Coronary artery (tissue), 2 donors: Measurements from ENCODE around the gene XCR1.
"Not testable (repeated sequence)": the region's sequence is repeated elsewhere in the genome, so short reads cannot be mapped to it uniquely, and the experiment has no call there.

Experiments
- DNase-seq: peaks from one replicate; pipeline ENCODE4 v3.0.0-alpha.2; 2017; ENCODE audit warnings: low spot score
- H3K27ac ChIP-seq, 2 donors: fragments of 200-600 bp; sonication (generic); one replicate each; pipeline ENCODE4 v1.5.1; 2016 to 2019
- H3K4me3 ChIP-seq: fragments of 200-600 bp; sonication (generic); 2 replicates; pipeline ENCODE4 v1.5.1; 2016; ENCODE audit warnings: mild to moderate bottlenecking, moderate library complexity
- TF ChIP-seq, protein P1 (sequence below): fragments of 200-600 bp; sonication (generic); IDR thresholded peaks from one replicate; pipeline ENCODE4 v1.5.1; 2019; ENCODE audit warnings: antibody characterized with exemption

XCR1 gene

DNA sequence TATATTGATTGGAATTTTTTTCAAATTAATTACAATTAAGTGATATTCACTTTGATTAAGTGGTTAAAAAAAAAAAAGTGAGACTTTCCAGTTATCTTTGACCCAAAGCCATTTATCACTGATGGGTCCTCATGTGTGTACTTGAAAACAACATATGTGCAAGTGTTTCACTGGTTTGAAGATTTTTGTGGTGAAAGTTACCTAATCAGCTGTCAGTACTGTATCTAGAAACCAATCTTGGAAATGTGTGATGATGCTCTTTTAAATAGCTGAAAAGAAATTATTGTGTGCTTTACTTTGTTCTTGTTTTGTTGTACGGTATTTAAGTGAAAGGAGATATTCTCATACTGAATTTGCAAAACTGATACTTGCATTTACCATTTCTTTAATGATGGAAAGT lies 11.6 kb upstream of the XCR1 start:
- Histone ChIP-seq H3K4me3 (no peak overlapping the region), H3K27ac (no peak overlapping the region)
- no peak for DNase-seq
- TF ChIP-seq, protein P1, sequence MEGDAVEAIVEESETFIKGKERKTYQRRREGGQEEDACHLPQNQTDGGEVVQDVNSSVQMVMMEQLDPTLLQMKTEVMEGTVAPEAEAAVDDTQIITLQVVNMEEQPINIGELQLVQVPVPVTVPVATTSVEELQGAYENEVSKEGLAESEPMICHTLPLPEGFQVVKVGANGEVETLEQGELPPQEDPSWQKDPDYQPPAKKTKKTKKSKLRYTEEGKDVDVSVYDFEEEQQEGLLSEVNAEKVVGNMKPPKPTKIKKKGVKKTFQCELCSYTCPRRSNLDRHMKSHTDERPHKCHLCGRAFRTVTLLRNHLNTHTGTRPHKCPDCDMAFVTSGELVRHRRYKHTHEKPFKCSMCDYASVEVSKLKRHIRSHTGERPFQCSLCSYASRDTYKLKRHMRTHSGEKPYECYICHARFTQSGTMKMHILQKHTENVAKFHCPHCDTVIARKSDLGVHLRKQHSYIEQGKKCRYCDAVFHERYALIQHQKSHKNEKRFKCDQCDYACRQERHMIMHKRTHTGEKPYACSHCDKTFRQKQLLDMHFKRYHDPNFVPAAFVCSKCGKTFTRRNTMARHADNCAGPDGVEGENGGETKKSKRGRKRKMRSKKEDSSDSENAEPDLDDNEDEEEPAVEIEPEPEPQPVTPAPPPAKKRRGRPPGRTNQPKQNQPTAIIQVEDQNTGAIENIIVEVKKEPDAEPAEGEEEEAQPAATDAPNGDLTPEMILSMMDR = no peak

DNA sequence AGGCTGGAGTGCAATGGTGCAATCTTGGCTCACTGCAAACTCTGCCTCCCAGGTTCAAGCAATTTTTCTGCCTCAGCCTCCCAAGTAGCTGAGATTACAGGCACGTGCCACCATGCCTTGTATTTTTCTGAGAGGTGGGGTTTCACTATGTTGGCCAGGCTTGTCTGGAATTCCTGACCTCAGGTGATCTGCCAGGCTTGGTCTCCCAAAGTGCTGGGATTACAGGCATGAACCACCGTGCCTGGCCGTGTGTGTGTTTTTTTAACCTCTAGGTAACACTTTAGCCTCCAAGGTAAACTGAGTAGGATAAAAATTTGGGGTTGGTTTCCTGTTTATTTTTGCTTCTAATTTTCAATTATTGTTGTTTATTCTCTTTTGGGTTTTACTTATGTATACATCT lies 10.8 kb upstream of the XCR1 start:
- H3K27ac ChIP-seq, DNase-seq, H3K4me3 ChIP-seq: not testable (repeated sequence)

DNA sequence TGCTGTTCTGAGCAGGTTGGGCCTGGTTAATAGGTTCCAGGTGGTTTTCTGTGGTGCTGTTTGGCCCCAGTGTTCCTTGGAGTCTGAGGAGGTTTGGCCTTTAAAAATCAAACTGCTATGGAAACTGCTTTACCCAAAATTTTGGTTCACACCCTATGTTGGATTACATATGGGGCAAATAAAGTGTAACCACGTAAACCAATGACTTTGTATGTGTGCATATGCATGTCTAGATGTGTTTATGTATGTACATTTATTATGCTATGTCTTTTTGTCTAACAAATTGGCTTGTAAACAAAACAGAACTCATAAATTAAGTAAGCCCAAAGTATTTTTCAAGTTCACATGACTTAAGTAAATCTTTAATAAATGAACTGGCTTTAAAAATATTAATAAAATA lies 8.9 kb upstream of the XCR1 start:
- Histone ChIP-seq H3K4me3 (no peak overlapping the region), H3K27ac (no peak overlapping the region)
- DNase-seq = no peak
- TF ChIP-seq, protein P1 = no peak

DNA sequence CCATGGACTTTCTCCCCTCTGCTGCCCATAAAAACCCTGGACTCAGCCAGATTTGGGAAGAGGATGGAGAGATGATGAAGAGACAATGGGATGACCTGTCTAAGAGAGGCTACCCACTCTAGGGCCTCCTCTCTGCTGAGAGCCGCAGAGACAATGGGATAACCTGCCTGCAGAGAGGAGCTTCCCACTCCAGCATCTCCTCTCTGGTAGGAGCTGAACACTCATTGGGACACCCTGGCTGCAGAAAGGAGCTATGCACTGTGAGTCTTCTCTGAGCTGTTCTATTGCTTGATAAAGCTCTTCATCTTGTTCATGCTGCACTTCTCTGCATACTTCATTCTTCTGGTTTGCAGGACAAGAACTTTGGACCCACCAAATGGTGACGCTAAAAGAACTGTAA lies 4.5 kb upstream of the XCR1 start:
- Histone ChIP-seq H3K4me3 (no peak overlapping the region), H3K27ac (no peak overlapping the region)
- TF ChIP-seq, protein P1 = no peak
- no peak for DNase-seq

DNA sequence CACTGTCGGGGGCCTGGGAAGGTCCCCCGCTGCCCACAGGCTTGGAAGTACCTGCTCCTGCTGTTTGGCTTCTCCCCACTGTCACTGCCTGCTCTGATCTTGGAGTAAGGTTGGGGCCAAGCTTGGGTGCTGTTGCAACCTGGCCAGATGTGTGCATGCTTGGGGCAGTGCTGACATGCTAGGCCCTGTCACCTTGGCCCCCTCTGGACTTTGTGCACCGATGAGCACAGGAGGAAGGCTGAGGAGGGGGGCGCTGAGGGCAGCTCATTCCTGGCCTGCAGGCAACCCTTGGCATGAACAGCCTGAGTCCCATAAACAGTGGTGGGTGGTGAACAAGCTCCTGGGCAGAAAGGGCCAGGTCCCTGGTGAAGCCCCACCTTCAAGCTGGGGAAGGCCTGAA lies 4.0 kb upstream of the XCR1 start:
- no peak overlapping the region for H3K4me3 ChIP-seq
- TF ChIP-seq, protein P1 = no peak
- no peak for DNase-seq
- no peak overlapping the region for H3K27ac ChIP-seq

DNA sequence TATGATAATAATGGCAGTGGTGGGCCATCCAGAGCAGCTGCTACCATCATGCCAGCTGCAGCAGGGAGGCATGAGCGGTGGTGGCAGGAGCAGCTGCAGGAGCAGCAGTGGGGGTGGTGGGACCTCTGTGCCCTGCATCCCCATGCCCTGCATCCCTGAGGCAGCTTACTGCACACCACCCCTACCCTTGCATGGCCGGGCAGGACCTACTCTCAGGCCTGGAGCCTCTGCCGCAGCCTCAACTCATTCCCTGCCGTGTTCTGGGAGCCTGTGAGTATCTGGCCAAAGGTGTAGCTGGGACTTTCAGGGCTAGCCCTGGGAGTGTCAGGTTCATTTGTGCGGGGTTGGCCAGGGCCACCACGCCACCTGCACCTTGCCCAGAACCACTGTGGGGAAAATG lies 3.3 kb upstream of the XCR1 start:
- no peak for DNase-seq
- Histone ChIP-seq H3K4me3 (no peak overlapping the region), H3K27ac (no peak overlapping the region)
- TF ChIP-seq, protein P1 = no peak

DNA sequence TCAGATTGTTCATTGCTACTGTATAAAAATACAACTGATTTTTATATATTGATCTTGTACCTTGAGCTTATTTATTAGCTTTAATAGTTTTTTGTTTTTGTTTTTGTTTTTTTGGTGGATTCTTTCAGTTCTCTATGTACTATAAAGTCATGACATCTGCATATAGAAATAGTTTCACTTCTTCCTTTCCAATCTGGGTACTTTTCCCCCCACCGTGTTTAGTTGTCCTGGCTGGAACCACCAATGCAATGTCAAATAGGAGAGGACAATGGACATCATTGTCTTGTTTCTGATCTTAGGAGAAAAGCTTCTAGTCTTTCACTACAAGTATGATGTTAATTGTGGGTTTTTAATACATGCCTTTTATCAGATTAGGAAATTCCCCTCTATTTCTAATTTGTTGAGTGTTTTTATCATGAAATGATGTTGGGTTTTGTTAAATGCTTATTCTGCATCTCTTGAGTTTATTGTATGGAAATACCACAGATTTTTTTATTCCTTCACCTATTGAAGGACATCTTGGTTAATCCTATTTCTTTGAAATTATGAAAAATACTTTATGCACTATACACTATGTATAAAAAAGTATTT lies 2.8 kb upstream of the XCR1 start:
- no peak overlapping the region for H3K4me3 ChIP-seq
- no peak overlapping the region for H3K27ac ChIP-seq
- DNase-seq = no peak
- TF ChIP-seq, protein P1 = no peak
